BLaER1 treated with 17β-estradiol and CSF1 and Interleukin-3, amounts not matched to agents 10 nM and 100 nM (cell line): Measurements from ENCODE around the gene NCOA7.

Experiments
- H3K27ac ChIP-seq, 11 experiments: shearing (Covaris generic); formaldehyde crosslinking; 2 replicates each; pipeline ENCODE4 v1.8.1; 2022
- H3K27me3 ChIP-seq, 11 experiments: shearing (Covaris generic); formaldehyde crosslinking; 2 replicates each; pipeline ENCODE4 v1.8.1; 2022
- H3K36me3 ChIP-seq, 11 experiments: shearing (Covaris generic); formaldehyde crosslinking; 2 replicates each; pipeline ENCODE4 v1.8.1; 2022
- H3K4me1 ChIP-seq, 10 experiments: shearing (Covaris generic); formaldehyde crosslinking; 2 replicates each; pipeline ENCODE4 v1.8.1; 2022
- H3K4me2 ChIP-seq, 11 experiments: shearing (Covaris generic); formaldehyde crosslinking; 2 replicates each; pipeline ENCODE4 v1.8.1; 2022
- H3K4me3 ChIP-seq, 10 experiments: shearing (Covaris generic); formaldehyde crosslinking; 2 replicates each; pipeline ENCODE4 v1.8.1; 2022
- H3K9ac ChIP-seq, 11 experiments: shearing (Covaris generic); formaldehyde crosslinking; 2 replicates each; pipeline ENCODE4 v1.8.1; 2022
- H3K9me3 ChIP-seq, 11 experiments: shearing (Covaris generic); formaldehyde crosslinking; replicated peaks in 1 of 11; 2 replicates each; pipeline ENCODE4 v1.8.1; 2022
- H4K20me1 ChIP-seq, 11 experiments: shearing (Covaris generic); formaldehyde crosslinking; 2 replicates each; pipeline ENCODE4 v1.8.1; 2022
- Cebpa-rat ChIP-seq, 11 experiments: shearing (Covaris generic); IDR thresholded peaks; 2 replicates each; pipeline ENCODE4 v1.8.1; 2022

The NCOA7 gene

GRCh38 chr6:125746731-125747588 is 43.8 kb upstream of the NCOA7 start:
- peaks cover 82 to 97% (median 85%) of the 10 kb centered on the region in 11 experiments for H3K27me3 ChIP-seq
- no peak overlapping the region for H3K27ac ChIP-seq
- H3K4me1 ChIP-seq, result peaks cover 14 to 39% (median 36%) of the 10 kb centered on the region in 10 experiments; a peak in 19 of 20 replicates

GRCh38 chr6:125747589-125748405 is 43.0 kb upstream of the NCOA7 start:
- no peak for TF ChIP-seq Cebpa-rat (IDR thresholded peaks at IDR 0.05)
- peak overlapping the region; percentile 91 to 99 (median 98) for H3K4me2 ChIP-seq
- H3K9me3 ChIP-seq, result no peaks in the 10 kb centered on the region
- H3K4me3 ChIP-seq, result peak overlapping the region; percentile 58 to 81 (median 71)
- peaks cover 14 to 39% (median 36%) of the 10 kb centered on the region in 10 experiments; a peak in 19 of 20 replicates for H3K4me1 ChIP-seq
- H3K9ac ChIP-seq, result peak overlapping the region; percentile 1 to 69 (median 52); a peak in 14 of 22 replicates
- no peaks in the 10 kb centered on the region for H3K36me3 ChIP-seq
- H3K27me3 ChIP-seq, result peaks cover 82 to 96% (median 89%) of the 10 kb centered on the region in 11 experiments
- H3K27ac ChIP-seq, result no peak overlapping the region
- H4K20me1 ChIP-seq, result peaks cover 0 to 36% (median 22%) of the 10 kb centered on the region in 11 experiments; a peak in 16 of 22 replicates

More at GRCh38 chr6:125746731-125747588, 43.8 kb upstream of the NCOA7 start:
- Histone ChIP-seq H3K36me3 (no peaks in the 10 kb centered on the region), H3K9ac (peak overlapping the region in 8 of 11 experiments; percentile 10 to 69 (median 50); a peak in 8 of 22 replicates), H3K9me3 (no peaks in the 10 kb centered on the region), H3K4me2 (peak overlapping the region; percentile 91 to 99 (median 98)), H3K4me3 (peak overlapping the region; percentile 58 to 81 (median 71)), H4K20me1 (peaks cover 0 to 36% (median 22%) of the 10 kb centered on the region in 11 experiments; a peak in 16 of 22 replicates)
- TF ChIP-seq Cebpa-rat (IDR thresholded peaks at IDR 0.05), result no peak

GRCh38 chr6:125748406-125749172 is 42.2 kb upstream of the NCOA7 start:
- Histone ChIP-seq H3K36me3 (no peaks in the 10 kb centered on the region), H3K4me3 (peak overlapping the region; percentile 58 to 81 (median 71)), H3K4me1 (peaks cover 14 to 39% (median 36%) of the 10 kb centered on the region in 10 experiments; a peak in 19 of 20 replicates), H3K9me3 (no peaks in the 10 kb centered on the region), H3K27ac (no peak overlapping the region), H3K4me2 (peak overlapping the region; percentile 91 to 99 (median 98)), H4K20me1 (peaks cover 0 to 36% (median 22%) of the 10 kb centered on the region in 11 experiments; a peak in 16 of 22 replicates), H3K27me3 (peaks cover 80 to 93% (median 87%) of the 10 kb centered on the region in 11 experiments), H3K9ac (peak overlapping the region; percentile 6 to 69 (median 57); a peak in 18 of 22 replicates)
- no peak for TF ChIP-seq Cebpa-rat (IDR thresholded peaks at IDR 0.05)

GRCh38 chr6:125749173-125749864 is 41.4 kb upstream of the NCOA7 start, which contains the start of gene HEY2:
Gene HEY2, plus strand, starts transcription at chr6:125749632. Its CDS starts 145 bp downstream, at chr6:125749777.
- Histone ChIP-seq H3K27me3 (peaks cover 73 to 86% (median 80%) of the 10 kb centered on the region in 11 experiments), H3K9ac (peak within 1 kb of the TSS; percentile 28 to 69 (median 58); a peak in 19 of 22 replicates), H4K20me1 (peaks cover 0 to 36% (median 22%) of the 10 kb centered on the region in 11 experiments; a peak in 16 of 22 replicates), H3K4me1 (peaks cover 14 to 39% (median 36%) of the 10 kb centered on the region in 10 experiments; a peak in 19 of 20 replicates), H3K4me2 (peak within 1 kb of the TSS; percentile 91 to 99 (median 98)), H3K4me3 (peak within 1 kb of the TSS; percentile 58 to 81 (median 71)), H3K36me3 (no peaks in the 10 kb centered on the region), H3K9me3 (no peaks in the 10 kb centered on the region), H3K27ac (no peak within 1 kb of the TSS)
- TF ChIP-seq Cebpa-rat (IDR thresholded peaks at IDR 0.05), result no peak

- Histone ChIP-seq H3K27ac (no peak overlapping the region), H3K9me3 (no peaks in the 10 kb centered on the region), H4K20me1 (peaks cover 0 to 36% (median 22%) of the 10 kb centered on the region in 11 experiments; a peak in 16 of 22 replicates), H3K27me3 (peaks cover 67 to 78% (median 74%) of the 10 kb centered on the region in 11 experiments), H3K4me1 (peaks cover 14 to 39% (median 36%) of the 10 kb centered on the region in 10 experiments; a peak in 19 of 20 replicates), H3K9ac (peak overlapping the region; percentile 28 to 69 (median 48); a peak in 17 of 22 replicates), H3K36me3 (no peaks in the 10 kb centered on the region), H3K4me2 (peak overlapping the region; percentile 91 to 99 (median 98)), H3K4me3 (peak overlapping the region; percentile 58 to 81 (median 71))
- no peak for TF ChIP-seq Cebpa-rat (IDR thresholded peaks at IDR 0.05)
Observed at GRCh38 chr6:125749865-125750691, 40.7 kb upstream of the NCOA7 start.

- Histone ChIP-seq H3K4me3 (no peak overlapping the region), H3K4me2 (peak overlapping the region in 1 of 11 experiments; percentile 96; a peak in 1 of 22 replicates), H3K27me3 (peaks cover 60 to 71% (median 67%) of the 10 kb centered on the region in 11 experiments), H3K4me1 (peaks cover 14 to 39% (median 36%) of the 10 kb centered on the region in 10 experiments; a peak in 19 of 20 replicates), H3K27ac (no peak overlapping the region), H3K9ac (no peak overlapping the region), H3K9me3 (no peaks in the 10 kb centered on the region), H3K36me3 (no peaks in the 10 kb centered on the region), H4K20me1 (peaks cover 0 to 34% (median 22%) of the 10 kb centered on the region in 11 experiments; a peak in 16 of 22 replicates)
- no peak for TF ChIP-seq Cebpa-rat (IDR thresholded peaks at IDR 0.05)
Observed at GRCh38 chr6:125750692-125751333, 39.9 kb upstream of the NCOA7 start.
